ENCODE results near the gene PPP2R5E. TPM values are rescaled to one million over a fixed set of nuclear protein-coding genes. Genes with fewer than 3 reads are reported as not detected.

PPP2R5E gene
- total RNA-seq, 1 donor from 2014 or later = 55.3 TPM

- no peak for TF ChIP-seq CTCF (IDR thresholded peaks at IDR 0.05; ENCODE audit: unreplicated experiment)
- Mint-ChIP-seq H3K4me1 (ENCODE audit: low read depth) (peaks cover 13% of the 10 kb centered on the region), H3K36me3 (ENCODE audit: insufficient read depth) (no peaks in the 10 kb centered on the region), H3K27ac (no peak overlapping the region), H3K4me3 (ENCODE audit: low read depth) (no peak overlapping the region), H3K9me3 (ENCODE audit: low read depth) (no peaks in the 10 kb centered on the region), H3K27me3 (no peaks in the 10 kb centered on the region)
- DNase-seq (ENCODE audit: low spot score, unreplicated experiment) = no peak
Observed at GRCh38 chr14:63435838-63436237, 107.3 kb downstream of the PPP2R5E start.

DNA sequence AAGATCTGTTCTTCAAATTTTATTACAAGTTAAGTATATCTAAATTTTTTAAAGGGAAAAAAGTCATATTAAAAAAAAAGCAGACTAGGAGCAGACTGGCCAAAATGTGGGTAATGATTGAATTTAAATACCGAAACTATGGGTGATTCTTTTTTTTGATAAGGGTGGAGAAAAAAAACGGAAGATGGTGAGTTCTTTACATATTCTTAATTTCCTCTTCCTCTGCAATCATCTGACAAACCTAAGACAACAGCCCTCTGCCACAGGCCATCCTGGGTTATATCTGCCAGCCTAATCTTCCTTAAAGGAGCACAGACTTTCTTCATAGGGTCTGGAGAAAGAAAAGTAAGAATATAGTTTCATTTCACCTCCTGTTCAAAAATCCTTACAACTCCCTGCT lies 108.0 kb downstream of the PPP2R5E start:
- TF ChIP-seq CTCF (IDR thresholded peaks at IDR 0.05; ENCODE audit: unreplicated experiment) = no peak
- Mint-ChIP-seq H3K36me3 (ENCODE audit: insufficient read depth) (no peaks in the 10 kb centered on the region), H3K27me3 (no peaks in the 10 kb centered on the region), H3K27ac (peak overlapping the region; percentile 7), H3K9me3 (ENCODE audit: low read depth) (no peaks in the 10 kb centered on the region), H3K4me1 (ENCODE audit: low read depth) (peaks cover 13% of the 10 kb centered on the region), H3K4me3 (ENCODE audit: low read depth) (no peak overlapping the region)
- no peak for DNase-seq (ENCODE audit: low spot score, unreplicated experiment)

GRCh38 chr14:63432888-63433552 lies 110.2 kb downstream of the PPP2R5E start:
- H3K27ac Mint-ChIP-seq = no peak overlapping the region
- H3K36me3 Mint-ChIP-seq (ENCODE audit: insufficient read depth) = no peaks in the 10 kb centered on the region
- H3K4me1 Mint-ChIP-seq (ENCODE audit: low read depth) = peaks cover 13% of the 10 kb centered on the region
- no peak for DNase-seq (ENCODE audit: low spot score, unreplicated experiment)
- no peaks in the 10 kb centered on the region for H3K9me3 Mint-ChIP-seq (ENCODE audit: low read depth)
- no peak for TF ChIP-seq CTCF (IDR thresholded peaks at IDR 0.05; ENCODE audit: unreplicated experiment)
- no peaks in the 10 kb centered on the region for H3K27me3 Mint-ChIP-seq
- H3K4me3 Mint-ChIP-seq (ENCODE audit: low read depth) = no peak overlapping the region

- Mint-ChIP-seq H3K27ac (peak overlapping the region; percentile 0), H3K4me1 (ENCODE audit: low read depth) (peaks cover 13% of the 10 kb centered on the region), H3K4me3 (ENCODE audit: low read depth) (no peak overlapping the region), H3K27me3 (no peaks in the 10 kb centered on the region), H3K9me3 (ENCODE audit: low read depth) (no peaks in the 10 kb centered on the region), H3K36me3 (ENCODE audit: insufficient read depth) (no peaks in the 10 kb centered on the region)
- TF ChIP-seq CTCF (IDR thresholded peaks at IDR 0.05; ENCODE audit: unreplicated experiment) = no peak
- no peak for DNase-seq (ENCODE audit: low spot score, unreplicated experiment)
Observed at GRCh38 chr14:63432228-63432627, 110.9 kb downstream of the PPP2R5E start.

DNA sequence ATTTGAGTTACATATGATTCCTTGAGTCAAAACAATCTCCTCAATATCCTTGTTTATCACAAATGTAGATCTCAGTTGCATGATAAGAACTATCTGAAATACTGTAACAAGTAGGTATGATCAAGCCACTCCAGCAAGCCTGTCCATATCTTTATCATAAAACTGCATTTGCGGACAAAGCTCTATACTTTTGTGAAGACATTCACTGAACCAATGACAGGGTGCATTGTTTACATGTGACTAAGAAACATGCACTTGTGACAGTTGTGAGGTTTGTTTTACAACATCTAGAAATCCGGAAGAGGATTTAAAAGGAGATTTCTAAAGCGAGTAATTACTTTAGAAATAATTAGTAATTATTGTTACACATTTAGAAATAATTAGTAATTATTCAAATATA lies 111.7 kb downstream of the PPP2R5E start:
- Mint-ChIP-seq H3K36me3 (ENCODE audit: insufficient read depth) (no peaks in the 10 kb centered on the region), H3K4me1 (ENCODE audit: low read depth) (peaks cover 13% of the 10 kb centered on the region), H3K27ac (no peak overlapping the region), H3K27me3 (no peaks in the 10 kb centered on the region), H3K4me3 (ENCODE audit: low read depth) (no peak overlapping the region), H3K9me3 (ENCODE audit: low read depth) (no peaks in the 10 kb centered on the region)
- DNase-seq (ENCODE audit: low spot score, unreplicated experiment) = no peak
- no peak for TF ChIP-seq CTCF (IDR thresholded peaks at IDR 0.05; ENCODE audit: unreplicated experiment)

All from progenitor cell of endocrine pancreas (in vitro differentiated cells).